ENCODE results near the gene FGF21. TPM values are rescaled to one million over a fixed set of nuclear protein-coding genes. Genes with fewer than 3 reads are reported as not detected.

Gene FGF21
- total RNA-seq, 1 experiment from 2014 or later, result 3.0 TPM

GRCh38 chr19:48720613-48721296 is 34.6 kb upstream of the FGF21 start:
- Mint-ChIP-seq H3K27ac (ENCODE audit: unreplicated experiment) (peak overlapping the region; percentile 97), H3K4me3 (ENCODE audit: unreplicated experiment) (peak overlapping the region; percentile 92), H3K36me3 (ENCODE audit: insufficient read depth, unreplicated experiment) (peaks cover 30% of the 10 kb centered on the region), H3K27me3 (ENCODE audit: insufficient read depth, unreplicated experiment) (no peaks in the 10 kb centered on the region), H3K9me3 (ENCODE audit: unreplicated experiment) (no peaks in the 10 kb centered on the region), H3K4me1 (ENCODE audit: low read depth, unreplicated experiment) (peaks cover 26% of the 10 kb centered on the region)
- no TSS peak for BruUV-seq (replicated peaks)
- no peaks in the 10 kb centered on the region for H3K9me3 ChIP-seq
- TF ChIP-seq CTCF (IDR thresholded peaks at IDR 0.05; ENCODE audit: insufficient read depth in 1 of 2, low read depth in 1 of 2, low read length in 1 of 2, severe bottlenecking in 1 of 2, unreplicated experiment in 1 of 2), result no peak
- H3K4me3 ChIP-seq (ENCODE audit: low read depth, low read length), result peak overlapping the region; percentile 79
- intact Hi-C loops (cut with micrococcal nuclease; ENCODE audit: unreplicated experiment), result loop anchor here (1.0 kb wide), 1 partner anchor 18 kb away; no protein-coding TSS in a partner anchor
- peak; percentile 97 to 99 for DNase-seq
- CTCF ChIA-PET, result interaction anchor here (0.6 to 1.4 kb wide), 5 partner anchors 13 to 75 kb away, joined by 3 to 8 read pairs (median 5); partner anchors contain the start of gene CA11
- peaks cover 6% of the 10 kb centered on the region for H3K4me1 ChIP-seq
- POLR2A ChIA-PET, result interaction anchor here (0.5 to 1.0 kb wide), 9 partner anchors 11 to 485 kb away, joined by 3 to 8 read pairs (median 3); partner anchors contain the start of genes FUT2, PPP1R15A and SPHK2
- H3K36me3 ChIP-seq (ENCODE audit: control insufficient read depth, insufficient read depth, low read length), result no peaks in the 10 kb centered on the region
- H3K27me3 ChIP-seq (replicated peaks; ENCODE audit: control insufficient read depth, insufficient read depth, low read length), result no peaks in the 10 kb centered on the region

GRCh38 chr19:48722196-48722708 is 33.1 kb upstream of the FGF21 start:
- H3K4me1 Mint-ChIP-seq (ENCODE audit: low read depth, unreplicated experiment), result peaks cover 20% of the 10 kb centered on the region
- H3K36me3 ChIP-seq (ENCODE audit: control insufficient read depth, insufficient read depth, low read length), result no peaks in the 10 kb centered on the region
- H3K4me1 ChIP-seq, result peaks cover 6% of the 10 kb centered on the region
- H3K4me3 ChIP-seq (ENCODE audit: low read depth, low read length), result no peak overlapping the region
- no peaks in the 10 kb centered on the region for H3K9me3 Mint-ChIP-seq (ENCODE audit: unreplicated experiment)
- no peak overlapping the region for H3K4me3 Mint-ChIP-seq (ENCODE audit: unreplicated experiment)
- no TSS peak for BruUV-seq (replicated peaks)
- H3K27me3 Mint-ChIP-seq (ENCODE audit: insufficient read depth, unreplicated experiment), result no peaks in the 10 kb centered on the region
- H3K27me3 ChIP-seq (replicated peaks; ENCODE audit: control insufficient read depth, insufficient read depth, low read length), result no peaks in the 10 kb centered on the region
- ChIA-PET CTCF (no interaction called here), POLR2A (no interaction called here)
- peaks cover 30% of the 10 kb centered on the region for H3K36me3 Mint-ChIP-seq (ENCODE audit: insufficient read depth, unreplicated experiment)
- no peak for TF ChIP-seq CTCF (IDR thresholded peaks at IDR 0.05; ENCODE audit: insufficient read depth in 1 of 2, low read depth in 1 of 2, low read length in 1 of 2, severe bottlenecking in 1 of 2, unreplicated experiment in 1 of 2)
- no peak for DNase-seq
- no peak overlapping the region for H3K27ac Mint-ChIP-seq (ENCODE audit: unreplicated experiment)
- intact Hi-C loops (cut with micrococcal nuclease; ENCODE audit: unreplicated experiment), result no loop called here
- H3K9me3 ChIP-seq, result no peaks in the 10 kb centered on the region

GRCh38 chr19:48724796-48725753 is 30.2 kb upstream of the FGF21 start:
- no peak for TF ChIP-seq CTCF (IDR thresholded peaks at IDR 0.05; ENCODE audit: insufficient read depth in 1 of 2, low read depth in 1 of 2, low read length in 1 of 2, severe bottlenecking in 1 of 2, unreplicated experiment in 1 of 2)
- ChIA-PET POLR2A (interaction anchor here (0.5 to 1.6 kb wide), 2 partner anchors 11 to 361 kb away, joined by 3 to 4 read pairs; partner anchors contain the start of gene TMEM143), CTCF (interaction anchor here (0.8 to 2.1 kb wide), 4 partner anchors 10 to 331 kb away, joined by 3 to 10 read pairs (median 6); no protein-coding TSS in a partner anchor)
- H3K4me1 Mint-ChIP-seq (ENCODE audit: low read depth, unreplicated experiment), result peaks cover 7% of the 10 kb centered on the region
- Histone ChIP-seq H3K4me3 (ENCODE audit: low read depth, low read length) (no peak overlapping the region), H3K27me3 (replicated peaks; ENCODE audit: control insufficient read depth, insufficient read depth, low read length) (no peaks in the 10 kb centered on the region), H3K4me1 (peaks cover 3% of the 10 kb centered on the region), H3K9me3 (no peaks in the 10 kb centered on the region), H3K36me3 (ENCODE audit: control insufficient read depth, insufficient read depth, low read length) (no peaks in the 10 kb centered on the region)
- no TSS peak for BruUV-seq (replicated peaks)
- no peaks in the 10 kb centered on the region for H3K27me3 Mint-ChIP-seq (ENCODE audit: insufficient read depth, unreplicated experiment)
- peak in 1 of 2 experiments; percentile 51 for DNase-seq
- H3K27ac Mint-ChIP-seq (ENCODE audit: unreplicated experiment), result peak overlapping the region; percentile 30
- intact Hi-C loops (cut with micrococcal nuclease; ENCODE audit: unreplicated experiment), result no loop called here
- H3K4me3 Mint-ChIP-seq (ENCODE audit: unreplicated experiment), result no peak overlapping the region
- H3K36me3 Mint-ChIP-seq (ENCODE audit: insufficient read depth, unreplicated experiment), result peaks cover 19% of the 10 kb centered on the region
- no peaks in the 10 kb centered on the region for H3K9me3 Mint-ChIP-seq (ENCODE audit: unreplicated experiment)
